DOHH2 (cell line): ENCODE data around the gene DNAL4.

Experiments used
- H3F3A ChIP-seq: fragments of 200-600 bp; sonication (generic), shearing (Covaris generic); 2 replicates; pipeline ENCODE4 v1.6.0; 2016; ENCODE audit warnings: antibody characterized with exemption, mild to moderate bottlenecking; ENCODE audit not compliant: control insufficient read depth, insufficient read depth
- H3K27ac ChIP-seq: fragments of 200-600 bp; sonication (generic); 2 replicates; pipeline ENCODE4 v1.5.1; 2014; ENCODE audit warnings: low read depth, mild to moderate bottlenecking, low read length, moderate library complexity
- H3K27me3 ChIP-seq: fragments of 200-600 bp; sonication (generic); 2 replicates; pipeline ENCODE4 v1.6.1; 2014; ENCODE audit warnings: mild to moderate bottlenecking, low read length, mixed read lengths; ENCODE audit not compliant: control insufficient read depth
- H3K36me3 ChIP-seq: fragments of 200-600 bp; sonication (generic); 2 replicates; pipeline ENCODE4 v1.6.1; 2014; ENCODE audit warnings: mild to moderate bottlenecking, low read length, moderate library complexity, mixed read lengths; ENCODE audit not compliant: control insufficient read depth
- H3K4me1 ChIP-seq: fragments of 200-600 bp; sonication (generic); 2 replicates; pipeline ENCODE4 v1.6.1; 2014; ENCODE audit warnings: mild to moderate bottlenecking, low read length, mixed read lengths; ENCODE audit not compliant: control insufficient read depth
- H3K4me2 ChIP-seq: fragments of 200-600 bp; sonication (generic); 2 replicates; pipeline ENCODE4 v1.6.0; 2014; ENCODE audit warnings: mild to moderate bottlenecking, low read length, moderate library complexity
- H3K4me3 ChIP-seq: fragments of 200-600 bp; sonication (generic); 2 replicates; pipeline ENCODE4 v1.5.1; 2014; ENCODE audit warnings: mild to moderate bottlenecking, low read length, mixed read lengths
- H3K79me2 ChIP-seq: fragments of 200-600 bp; sonication (generic); 2 replicates; pipeline ENCODE4 v1.6.1; 2014; ENCODE audit warnings: mild to moderate bottlenecking, low read length, mixed read lengths; ENCODE audit not compliant: control insufficient read depth
- H3K9me2 ChIP-seq: fragments of 200-600 bp; sonication (generic); replicated peaks from 2 replicates; pipeline ENCODE4 v1.6.1; 2014; ENCODE audit warnings: mild to moderate bottlenecking, low read length, mixed read lengths; ENCODE audit not compliant: control insufficient read depth
- H3K9me3 ChIP-seq: fragments of 200-600 bp; sonication (generic); 2 replicates; pipeline ENCODE4 v1.6.1; 2014; ENCODE audit warnings: antibody characterized with exemption, low read length, mixed read lengths; ENCODE audit not compliant: control insufficient read depth, insufficient read depth
- H4K20me1 ChIP-seq: fragments of 200-600 bp; sonication (generic); 2 replicates; pipeline ENCODE4 v1.6.0; 2014; ENCODE audit warnings: low read depth, mild to moderate bottlenecking, antibody characterized with exemption, low read length, moderate library complexity; ENCODE audit not compliant: control insufficient read depth, insufficient read depth
- EZH2phosphoT487 ChIP-seq: fragments of 200-600 bp; sonication (generic); IDR thresholded peaks from 2 replicates; pipeline ENCODE4 v1.6.1; 2017; ENCODE audit warnings: borderline replicate concordance, mild to moderate bottlenecking, antibody characterized with exemption, low read length, moderate library complexity, mixed read lengths
- TF ChIP-seq, protein P1 (sequence below): fragments of 200-600 bp; sonication (generic); IDR thresholded peaks from one replicate; pipeline ENCODE4 v1.5.1; 2014; ENCODE audit warnings: antibody characterized with exemption, mild to moderate bottlenecking, low read depth, low read length; ENCODE audit not compliant: poor library complexity, severe bottlenecking

Gene DNAL4

DNA sequence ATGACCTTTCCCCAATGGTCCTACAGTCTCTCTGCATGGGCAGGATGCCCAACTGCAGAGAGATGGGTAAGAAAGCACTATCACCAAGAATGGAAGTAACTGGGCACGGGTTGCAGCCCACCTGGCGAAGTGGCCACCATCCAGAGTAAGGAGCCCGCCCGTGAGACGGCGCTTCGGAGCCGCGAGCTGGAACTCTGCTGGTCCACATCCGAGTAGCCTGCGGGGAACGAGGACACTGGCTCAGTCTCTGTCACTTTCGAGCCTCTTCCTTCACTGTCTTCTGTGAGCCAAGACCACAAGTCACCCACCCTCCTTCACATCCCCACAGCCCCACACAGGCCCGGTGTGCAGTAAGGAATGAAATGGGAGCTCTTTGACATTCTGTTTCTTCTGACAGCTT lies 43.8 kb downstream of the DNAL4 start:
- H3K27ac ChIP-seq, result no peak overlapping the region

DNA sequence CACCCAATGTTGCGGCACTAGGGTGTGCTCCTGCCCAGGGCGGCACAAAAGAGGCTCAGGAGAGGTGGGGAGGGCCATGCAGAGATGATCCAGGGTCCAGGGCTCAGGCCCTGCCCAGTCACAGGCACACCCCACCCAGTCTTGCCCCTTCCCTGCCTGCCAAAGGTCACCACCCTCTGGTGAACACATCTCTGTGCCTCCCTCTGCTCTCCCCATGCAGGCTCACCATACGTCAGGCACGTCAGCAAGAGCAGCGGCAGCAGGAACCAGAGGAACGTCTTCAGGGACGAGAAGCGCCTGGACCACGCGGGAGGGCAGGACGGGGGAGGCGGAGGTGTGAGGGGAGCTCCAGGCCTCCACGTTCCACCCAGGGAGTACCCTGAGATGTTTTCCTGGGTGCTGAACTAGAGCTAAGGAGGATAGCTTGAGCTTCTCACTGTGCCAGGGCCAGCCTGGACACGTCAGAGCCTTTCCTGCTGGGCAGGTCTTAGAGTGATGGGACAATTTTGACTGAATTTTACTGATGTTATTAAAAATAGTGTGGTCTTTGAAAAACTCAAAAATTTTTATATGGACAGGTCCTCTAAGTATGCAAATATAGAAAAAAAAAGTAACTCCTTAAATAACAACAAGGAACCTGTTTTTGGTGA lies 45.3 kb downstream of the DNAL4 start:
- Histone ChIP-seq H3K4me2 (no peak overlapping the region), H4K20me1 (no peaks in the 10 kb centered on the region), H3F3A (0 out of 2 replicates have a peak, but pooled peaks cover 3% of the 10 kb centered on the region), H3K36me3 (peaks cover 80% of the 10 kb centered on the region), H3K79me2 (peaks cover 13% of the 10 kb centered on the region), H3K27ac (no peak overlapping the region), H3K4me3 (no peak overlapping the region), H3K27me3 (no peaks in the 10 kb centered on the region), H3K9me3 (no peaks in the 10 kb centered on the region), H3K9me2 (no peaks in the 10 kb centered on the region), H3K4me1 (peaks cover 32% of the 10 kb centered on the region)
- TF ChIP-seq, protein P1, sequence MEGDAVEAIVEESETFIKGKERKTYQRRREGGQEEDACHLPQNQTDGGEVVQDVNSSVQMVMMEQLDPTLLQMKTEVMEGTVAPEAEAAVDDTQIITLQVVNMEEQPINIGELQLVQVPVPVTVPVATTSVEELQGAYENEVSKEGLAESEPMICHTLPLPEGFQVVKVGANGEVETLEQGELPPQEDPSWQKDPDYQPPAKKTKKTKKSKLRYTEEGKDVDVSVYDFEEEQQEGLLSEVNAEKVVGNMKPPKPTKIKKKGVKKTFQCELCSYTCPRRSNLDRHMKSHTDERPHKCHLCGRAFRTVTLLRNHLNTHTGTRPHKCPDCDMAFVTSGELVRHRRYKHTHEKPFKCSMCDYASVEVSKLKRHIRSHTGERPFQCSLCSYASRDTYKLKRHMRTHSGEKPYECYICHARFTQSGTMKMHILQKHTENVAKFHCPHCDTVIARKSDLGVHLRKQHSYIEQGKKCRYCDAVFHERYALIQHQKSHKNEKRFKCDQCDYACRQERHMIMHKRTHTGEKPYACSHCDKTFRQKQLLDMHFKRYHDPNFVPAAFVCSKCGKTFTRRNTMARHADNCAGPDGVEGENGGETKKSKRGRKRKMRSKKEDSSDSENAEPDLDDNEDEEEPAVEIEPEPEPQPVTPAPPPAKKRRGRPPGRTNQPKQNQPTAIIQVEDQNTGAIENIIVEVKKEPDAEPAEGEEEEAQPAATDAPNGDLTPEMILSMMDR, result no peak
- no peak for TF ChIP-seq EZH2phosphoT487

More for the DNA sequence above, 43.8 kb downstream of the DNAL4 start:
- TF ChIP-seq, protein P1, result no peak
- no peak for TF ChIP-seq EZH2phosphoT487
- H3K27me3 ChIP-seq, result no peaks in the 10 kb centered on the region
- no peak overlapping the region for H3K4me3 ChIP-seq
- H3K9me3 ChIP-seq, result no peaks in the 10 kb centered on the region
- H3K4me1 ChIP-seq, result peaks cover 44% of the 10 kb centered on the region
- 0 out of 2 replicates have a peak, but pooled peaks cover 3% of the 10 kb centered on the region for H4K20me1 ChIP-seq
- H3K9me2 ChIP-seq, result no peaks in the 10 kb centered on the region
- peaks cover 79% of the 10 kb centered on the region for H3K36me3 ChIP-seq
- peaks cover 26% of the 10 kb centered on the region for H3K79me2 ChIP-seq
- no peak overlapping the region for H3K4me2 ChIP-seq
- H3F3A ChIP-seq, result peaks cover 9% of the 10 kb centered on the region

DNA sequence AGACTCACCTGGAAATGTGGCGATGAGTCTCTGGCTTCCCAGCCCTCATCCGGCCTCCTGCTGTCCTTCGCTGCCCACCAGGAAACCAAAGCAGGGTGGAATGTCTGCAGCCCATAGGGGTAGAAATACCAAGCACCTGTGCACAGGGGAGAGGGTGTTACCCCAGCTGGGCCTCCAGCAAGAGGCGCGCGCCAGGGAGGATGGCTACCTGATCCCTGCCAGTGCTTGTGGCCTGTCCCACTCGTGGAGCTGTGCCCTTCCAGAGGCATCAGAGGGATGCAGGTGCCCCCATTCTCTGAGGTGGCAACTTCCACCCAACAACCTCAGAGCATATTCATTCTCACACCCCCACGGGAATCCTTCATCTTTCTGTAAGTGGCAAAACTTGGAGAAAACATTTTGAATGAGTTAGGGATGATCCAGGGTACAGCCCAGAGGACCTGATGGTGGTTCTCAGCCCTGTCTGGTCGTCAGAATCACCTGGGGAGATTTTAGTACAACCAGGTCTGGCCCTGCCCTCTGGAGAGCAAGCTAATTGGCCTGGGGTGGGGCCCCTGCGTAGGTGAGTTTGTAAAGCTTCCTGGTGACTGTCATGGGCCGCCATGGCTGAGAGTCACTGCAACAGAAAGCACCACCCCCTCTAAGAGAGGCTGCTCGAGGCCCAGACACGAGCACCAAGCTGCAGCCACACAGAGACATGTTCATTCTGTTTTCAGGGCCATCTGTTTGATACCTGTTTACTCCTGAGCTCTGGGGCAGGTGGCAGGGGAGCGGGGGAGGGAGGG lies 48.1 kb downstream of the DNAL4 start:
- no peak overlapping the region for H3K27ac ChIP-seq
- no peak overlapping the region for H3K4me3 ChIP-seq
- TF ChIP-seq EZH2phosphoT487, result no peak
- TF ChIP-seq, protein P1, result no peak
- H3K4me2 ChIP-seq, result no peak overlapping the region
- peaks cover 87% of the 10 kb centered on the region for H3K36me3 ChIP-seq
- H3F3A ChIP-seq, result 0 out of 2 replicates have a peak, but pooled peaks cover 3% of the 10 kb centered on the region
- H3K9me3 ChIP-seq, result no peaks in the 10 kb centered on the region
- no peaks in the 10 kb centered on the region for H3K27me3 ChIP-seq
- H3K9me2 ChIP-seq, result no peaks in the 10 kb centered on the region
- H4K20me1 ChIP-seq, result no peaks in the 10 kb centered on the region
- no peaks in the 10 kb centered on the region for H3K79me2 ChIP-seq
- peaks cover 7% of the 10 kb centered on the region; the same call in 1 of the 2 replicates for H3K4me1 ChIP-seq
